HEK293T (cell line): Measurements from ENCODE around the gene LPIN2.

ENCODE experiments used
- FOXK2 ChIP-seq: fragments of 450-650 bp; IDR thresholded peaks from 2 replicates; pipeline ENCODE4 v1.6.1; 2016; ENCODE audit warnings: mild to moderate bottlenecking
- LEF1 ChIP-seq: fragments of 450-650 bp; IDR thresholded peaks from 2 replicates; pipeline ENCODE4 v1.6.1; 2017; ENCODE audit warnings: mild to moderate bottlenecking, borderline replicate concordance
- NFRKB ChIP-seq: fragments of 450-650 bp; IDR thresholded peaks from 2 replicates; pipeline ENCODE4 v1.6.1; 2016; ENCODE audit warnings: mild to moderate bottlenecking, moderate library complexity
- SP1 ChIP-seq: fragments of 450-650 bp; IDR thresholded peaks from 2 replicates; pipeline ENCODE4 v1.6.1; 2017
- TF ChIP-seq, protein P1 (sequence below): fragments of 450-650 bp; IDR thresholded peaks from 2 replicates; pipeline ENCODE4 v1.6.1; 2016

DNA sequence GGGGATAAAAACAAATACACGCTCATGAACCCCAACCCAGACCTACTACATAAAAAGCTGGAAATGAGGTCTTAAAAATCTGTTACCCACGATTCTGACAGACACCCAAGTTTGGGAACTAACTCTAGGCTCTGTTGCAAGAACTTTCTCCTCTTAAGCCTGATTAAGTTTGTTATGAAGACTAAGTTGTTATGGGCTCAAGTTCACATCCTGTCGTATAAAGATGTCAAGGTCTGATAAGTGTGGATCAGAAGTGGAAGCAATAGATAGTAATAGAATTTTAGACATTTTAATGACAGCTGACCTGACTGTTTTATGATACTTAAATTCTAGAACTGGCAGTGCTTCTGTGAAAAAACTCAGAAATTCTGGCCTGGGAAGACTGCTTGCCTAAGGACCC lies 43.2 kb downstream of the LPIN2 start:
- TF ChIP-seq, protein P1, sequence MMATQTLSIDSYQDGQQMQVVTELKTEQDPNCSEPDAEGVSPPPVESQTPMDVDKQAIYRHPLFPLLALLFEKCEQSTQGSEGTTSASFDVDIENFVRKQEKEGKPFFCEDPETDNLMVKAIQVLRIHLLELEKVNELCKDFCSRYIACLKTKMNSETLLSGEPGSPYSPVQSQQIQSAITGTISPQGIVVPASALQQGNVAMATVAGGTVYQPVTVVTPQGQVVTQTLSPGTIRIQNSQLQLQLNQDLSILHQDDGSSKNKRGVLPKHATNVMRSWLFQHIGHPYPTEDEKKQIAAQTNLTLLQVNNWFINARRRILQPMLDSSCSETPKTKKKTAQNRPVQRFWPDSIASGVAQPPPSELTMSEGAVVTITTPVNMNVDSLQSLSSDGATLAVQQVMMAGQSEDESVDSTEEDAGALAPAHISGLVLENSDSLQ = no peak
- TF ChIP-seq NFRKB = no peak
- no peak for TF ChIP-seq FOXK2
- no peak for TF ChIP-seq SP1
- TF ChIP-seq LEF1 = no peak
